ENCODE data around the gene SCGN. TPM values are rescaled to one million over a fixed set of nuclear protein-coding genes. Genes with fewer than 3 reads are reported as not detected.

Gene SCGN
- total RNA-seq, 4 donors from 2014 or later = 0.35 to 3.6 (median 1.3) TPM; not detected in 1

DNA sequence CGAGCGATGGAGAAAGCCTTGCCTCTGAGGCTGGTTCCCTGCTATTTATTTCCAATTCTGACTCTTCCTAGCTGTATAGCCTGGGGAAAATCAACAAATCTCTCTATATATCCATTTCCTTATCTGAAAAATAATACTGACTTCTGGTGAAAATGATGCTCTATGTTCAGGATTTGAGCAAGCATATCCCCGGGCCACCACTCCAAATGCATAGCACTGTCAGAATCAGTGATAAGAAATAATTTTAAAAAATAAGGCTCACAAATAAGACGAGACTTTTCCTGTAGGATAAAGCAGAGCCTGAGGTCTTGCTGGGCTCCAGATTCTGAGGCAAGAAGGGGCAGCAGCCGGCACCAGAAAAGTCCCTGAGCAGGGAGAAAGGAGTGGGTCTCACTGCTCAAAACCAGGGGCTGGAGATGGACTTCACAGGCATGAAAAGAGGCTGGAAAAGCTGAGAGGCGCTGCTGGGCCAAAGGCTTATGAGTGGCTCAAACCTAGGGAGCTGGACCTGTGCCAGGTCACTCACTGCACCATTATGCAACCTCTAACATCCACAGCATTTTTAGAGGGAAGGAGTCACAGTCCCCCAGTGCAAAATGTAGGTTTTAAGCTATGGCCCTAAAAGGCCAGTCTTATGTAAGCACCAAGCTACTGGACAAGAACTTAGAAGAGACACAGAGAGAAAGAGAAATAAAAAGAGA is 54.4 kb downstream of the SCGN start:
- ATAC-seq = no peak
- H3K4me3 ChIP-seq = no peak overlapping the region
- 69 to 73% methylated on average over 5 of the region's 6 CpGs for WGBS, 2 donors (ENCODE audit: low coverage in 1 of 2)
- TF ChIP-seq POLR2AphosphoS5 (IDR thresholded peaks at IDR 0.05) (no peak), EP300 (IDR thresholded peaks at IDR 0.05) (no peak), POLR2A (IDR thresholded peaks at IDR 0.05) (no peak)
- TF ChIP-seq, protein P1, sequence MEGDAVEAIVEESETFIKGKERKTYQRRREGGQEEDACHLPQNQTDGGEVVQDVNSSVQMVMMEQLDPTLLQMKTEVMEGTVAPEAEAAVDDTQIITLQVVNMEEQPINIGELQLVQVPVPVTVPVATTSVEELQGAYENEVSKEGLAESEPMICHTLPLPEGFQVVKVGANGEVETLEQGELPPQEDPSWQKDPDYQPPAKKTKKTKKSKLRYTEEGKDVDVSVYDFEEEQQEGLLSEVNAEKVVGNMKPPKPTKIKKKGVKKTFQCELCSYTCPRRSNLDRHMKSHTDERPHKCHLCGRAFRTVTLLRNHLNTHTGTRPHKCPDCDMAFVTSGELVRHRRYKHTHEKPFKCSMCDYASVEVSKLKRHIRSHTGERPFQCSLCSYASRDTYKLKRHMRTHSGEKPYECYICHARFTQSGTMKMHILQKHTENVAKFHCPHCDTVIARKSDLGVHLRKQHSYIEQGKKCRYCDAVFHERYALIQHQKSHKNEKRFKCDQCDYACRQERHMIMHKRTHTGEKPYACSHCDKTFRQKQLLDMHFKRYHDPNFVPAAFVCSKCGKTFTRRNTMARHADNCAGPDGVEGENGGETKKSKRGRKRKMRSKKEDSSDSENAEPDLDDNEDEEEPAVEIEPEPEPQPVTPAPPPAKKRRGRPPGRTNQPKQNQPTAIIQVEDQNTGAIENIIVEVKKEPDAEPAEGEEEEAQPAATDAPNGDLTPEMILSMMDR (IDR thresholded peaks at IDR 0.05) = no peak
- no peaks in the 10 kb centered on the region for H3K9me3 ChIP-seq
- H3K27me3 ChIP-seq = no peaks in the 10 kb centered on the region
- no peaks in the 10 kb centered on the region for H3K36me3 ChIP-seq
- no peak overlapping the region for H3K27ac ChIP-seq
- H3K4me1 ChIP-seq = no peaks in the 10 kb centered on the region

DNA sequence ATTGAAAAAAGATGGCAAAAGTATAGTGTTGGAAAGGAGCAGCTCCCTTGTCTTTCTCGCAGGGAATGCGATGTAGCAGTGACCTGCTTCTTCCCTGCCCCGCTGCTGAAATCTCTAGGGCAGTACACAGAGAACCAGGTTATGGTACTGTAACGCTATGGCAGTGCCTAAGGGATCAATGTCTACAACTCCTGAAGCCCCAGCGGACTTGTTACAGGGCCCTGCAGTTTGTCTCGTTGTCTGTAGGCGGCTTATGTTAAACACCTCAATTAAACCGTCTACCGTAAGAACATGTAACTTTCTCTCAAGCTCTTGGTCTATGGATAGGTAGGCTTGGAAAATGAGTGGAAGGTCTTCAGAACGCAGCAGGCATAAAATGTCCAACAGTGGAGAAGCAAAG is 57.7 kb downstream of the SCGN start:
- TF ChIP-seq EP300 (IDR thresholded peaks at IDR 0.05) = no peak
- no peak for TF ChIP-seq POLR2A (IDR thresholded peaks at IDR 0.05)
- H3K27ac ChIP-seq = no peak overlapping the region
- no peaks in the 10 kb centered on the region for H3K4me1 ChIP-seq
- no peaks in the 10 kb centered on the region for H3K27me3 ChIP-seq
- no peaks in the 10 kb centered on the region for H3K36me3 ChIP-seq
- whole genome bisulfite sequencing, 2 donors (ENCODE audit: low coverage in 1 of 2) = 86 to 91% methylated on average over 7 to 10 of the region's 10 CpGs
- no peak overlapping the region for H3K4me3 ChIP-seq
- ATAC-seq = no peak
- no peaks in the 10 kb centered on the region for H3K9me3 ChIP-seq

DNA sequence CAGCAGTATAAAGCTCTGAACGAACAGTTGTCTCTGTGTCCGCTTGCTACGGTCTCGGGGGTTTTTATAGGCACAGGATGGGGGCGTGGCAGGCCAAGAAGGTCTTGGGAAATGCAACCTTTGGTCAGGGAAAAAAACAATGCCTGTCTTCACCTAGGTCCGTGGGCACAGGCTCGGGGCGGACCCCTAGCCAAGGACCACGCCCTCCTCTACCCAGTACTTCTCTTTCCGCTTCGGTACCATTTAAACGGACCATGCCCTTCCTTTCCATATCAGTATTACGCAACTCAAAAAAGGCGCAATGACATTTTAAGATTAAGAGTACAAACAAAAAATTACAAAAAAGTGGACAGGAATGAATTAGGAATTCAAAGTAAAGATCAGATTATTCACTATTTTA is 58.3 kb downstream of the SCGN start:
- TF ChIP-seq POLR2AphosphoS5 (IDR thresholded peaks at IDR 0.05) (no peak), POLR2A (IDR thresholded peaks at IDR 0.05) (no peak), EP300 (IDR thresholded peaks at IDR 0.05) (no peak)
- TF ChIP-seq, protein P1 (IDR thresholded peaks at IDR 0.05) = no peak
- Histone ChIP-seq H3K4me3 (no peak overlapping the region), H3K27ac (no peak overlapping the region), H3K36me3 (no peaks in the 10 kb centered on the region), H3K27me3 (no peaks in the 10 kb centered on the region), H3K4me1 (no peaks in the 10 kb centered on the region), H3K9me3 (no peaks in the 10 kb centered on the region)
- ATAC-seq = no peak
- 80% methylated on average over 13 of the region's 14 CpGs; no CpG with 5 or more reads in 1 of the 2 donors for WGBS, 2 donors (ENCODE audit: low coverage in 1 of 2)

DNA sequence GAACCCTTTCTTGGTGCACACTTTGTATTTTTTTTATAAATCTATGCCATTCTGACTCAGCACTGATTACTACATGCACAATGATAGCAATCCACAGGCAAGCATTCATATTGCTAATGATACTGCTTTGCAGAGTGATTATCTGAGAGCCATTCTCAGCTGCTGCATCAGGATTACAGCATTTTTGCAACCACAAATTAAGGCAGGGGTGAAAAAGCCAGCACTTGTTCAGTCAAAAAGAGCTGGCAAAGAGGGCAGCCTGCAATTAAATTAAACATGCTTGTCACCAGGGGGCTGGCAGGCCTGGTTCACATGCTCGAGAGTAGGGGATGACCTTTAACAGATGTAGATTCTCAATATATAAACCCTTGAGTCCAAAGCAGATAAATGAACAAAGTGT is 61.8 kb downstream of the SCGN start:
- H3K36me3 ChIP-seq = no peaks in the 10 kb centered on the region
- ATAC-seq = no peak
- TF ChIP-seq POLR2A (IDR thresholded peaks at IDR 0.05) (no peak), POLR2AphosphoS5 (IDR thresholded peaks at IDR 0.05) (no peak), EP300 (IDR thresholded peaks at IDR 0.05) (no peak)
- TF ChIP-seq, protein P1 (IDR thresholded peaks at IDR 0.05) = no peak
- H3K27me3 ChIP-seq = no peaks in the 10 kb centered on the region
- H3K9me3 ChIP-seq = no peaks in the 10 kb centered on the region
- H3K4me1 ChIP-seq = no peaks in the 10 kb centered on the region
- no peak overlapping the region for H3K27ac ChIP-seq
- WGBS, 2 donors (ENCODE audit: low coverage in 1 of 2) = 25 to 75% methylated on average over 1 of the region's 1 CpG
- no peak overlapping the region for H3K4me3 ChIP-seq

DNA sequence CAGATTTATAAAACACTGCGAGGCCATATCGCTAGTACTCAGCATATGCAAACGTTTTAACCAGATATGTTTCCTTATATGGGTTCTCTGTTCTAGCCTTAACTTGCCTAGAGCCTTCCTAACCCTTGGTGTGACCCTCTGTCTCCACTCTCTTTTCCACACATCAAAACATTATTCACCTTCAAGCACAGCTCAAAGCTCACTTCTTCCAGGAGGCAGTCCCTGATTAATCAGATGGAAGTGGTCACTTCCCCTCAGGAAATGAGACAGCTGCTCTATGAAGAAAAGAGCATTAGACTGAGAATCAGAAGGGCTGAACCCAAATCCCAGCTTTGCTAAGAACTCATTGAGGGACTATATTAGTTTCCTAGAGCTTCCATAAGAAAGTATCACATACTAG is 62.8 kb downstream of the SCGN start:
- Histone ChIP-seq H3K4me1 (no peaks in the 10 kb centered on the region), H3K4me3 (no peak overlapping the region), H3K27me3 (no peaks in the 10 kb centered on the region), H3K9me3 (no peaks in the 10 kb centered on the region), H3K27ac (no peak overlapping the region), H3K36me3 (no peaks in the 10 kb centered on the region)
- 33 to 41% methylated on average over 3 of the region's 3 CpGs for WGBS, 2 donors (ENCODE audit: low coverage in 1 of 2)
- no peak for ATAC-seq
- TF ChIP-seq POLR2A (IDR thresholded peaks at IDR 0.05) (no peak), EP300 (IDR thresholded peaks at IDR 0.05) (no peak), POLR2AphosphoS5 (IDR thresholded peaks at IDR 0.05) (no peak)
- TF ChIP-seq, protein P1 (IDR thresholded peaks at IDR 0.05) = no peak

Data from gastroesophageal sphincter (tissue), 4 donors.